Stimulated activated CD4-positive, alpha-beta T cell treated with anti-CD3 and anti-CD28 coated beads, Interleukin-4, amount 100 ng/mL, for 24 hours (primary cell): ENCODE measurements around the gene RNU1-1.
"Not testable (repeated sequence)": the region's sequence is repeated elsewhere in the genome, so short reads cannot be mapped to it uniquely, and the experiment has no call there.

Experiments
- DNase-seq: peaks from one replicate; pipeline ENCODE4 v3.0.0-alpha.2; 2020

RNU1-1 gene

DNA sequence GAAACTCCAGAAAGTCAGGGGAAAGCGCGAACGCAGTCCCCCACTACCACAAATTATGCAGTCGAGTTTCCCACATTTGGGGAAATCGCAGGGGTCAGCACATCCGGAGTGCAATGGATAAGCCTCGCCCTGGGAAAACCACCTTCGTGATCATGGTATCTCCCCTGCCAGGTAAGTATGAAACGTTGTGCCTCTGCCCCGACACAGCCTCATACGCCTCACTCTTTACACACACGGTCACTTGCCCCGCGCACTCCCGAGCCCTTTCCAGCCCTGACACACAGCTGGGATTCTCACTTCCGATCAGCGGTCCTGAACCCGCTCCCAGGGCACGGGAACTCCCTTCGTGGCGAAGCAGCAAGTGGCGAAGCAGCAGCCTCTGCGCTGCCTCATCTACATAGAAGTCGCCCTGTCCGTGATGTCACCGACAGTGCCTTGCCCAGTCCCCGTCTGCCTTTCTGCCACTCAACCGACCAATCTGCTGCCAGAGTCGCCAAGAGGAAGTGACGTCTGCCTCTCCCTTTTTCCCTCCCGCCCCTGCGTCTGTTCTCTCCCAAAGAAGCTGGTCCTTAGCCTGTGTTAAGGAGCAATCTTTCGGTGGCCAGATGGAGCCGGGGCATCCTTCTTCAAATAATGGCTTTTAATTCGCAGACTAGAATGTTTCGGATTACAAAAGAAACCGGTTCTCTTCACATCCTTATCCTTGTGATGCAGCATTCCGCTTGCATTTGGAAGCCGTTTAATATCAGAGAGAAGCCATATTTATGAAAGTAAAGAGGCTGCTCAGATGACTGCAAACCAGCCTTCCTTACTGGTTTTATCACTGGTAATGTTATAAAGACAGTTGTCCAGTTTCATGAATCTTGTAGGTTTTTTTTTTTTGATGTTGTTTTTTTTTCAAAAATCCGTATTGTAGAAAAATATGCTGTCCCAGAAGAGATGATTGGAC is at the start of gene RNU1-1:
Gene RNU1-1, minus strand, starts transcription at position 179 of the 949 bp plus-strand sequence.
- peak; percentile 69 for DNase-seq

- DNase-seq, result not testable (repeated sequence)
Observed at GRCh38 chr1:16561035-16561434, 47.0 kb upstream of the RNU1-1 start.

- not testable (repeated sequence) for DNase-seq
Observed at GRCh38 chr1:16560498-16560897, 46.4 kb upstream of the RNU1-1 start.

DNA sequence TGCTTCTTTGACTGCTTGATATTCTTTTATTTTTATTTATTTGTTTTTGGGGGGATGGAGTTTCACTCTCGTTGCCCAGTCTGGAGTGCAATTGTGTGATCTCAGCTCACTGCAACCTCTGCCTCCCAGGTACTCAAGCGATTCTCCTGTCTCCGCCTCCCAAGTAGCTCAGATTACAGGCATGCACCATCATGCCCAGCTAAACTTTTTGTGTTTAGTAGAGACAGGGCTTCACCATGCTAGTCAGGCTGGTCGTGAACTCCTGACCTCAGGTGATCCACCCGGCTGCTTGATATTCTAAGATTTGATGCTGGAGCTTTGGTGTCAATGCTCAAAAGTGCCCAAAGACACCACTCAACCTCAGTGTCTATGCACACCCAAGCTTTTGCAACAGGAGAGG is 45.6 kb upstream of the RNU1-1 start:
- not testable (repeated sequence) for DNase-seq

DNA sequence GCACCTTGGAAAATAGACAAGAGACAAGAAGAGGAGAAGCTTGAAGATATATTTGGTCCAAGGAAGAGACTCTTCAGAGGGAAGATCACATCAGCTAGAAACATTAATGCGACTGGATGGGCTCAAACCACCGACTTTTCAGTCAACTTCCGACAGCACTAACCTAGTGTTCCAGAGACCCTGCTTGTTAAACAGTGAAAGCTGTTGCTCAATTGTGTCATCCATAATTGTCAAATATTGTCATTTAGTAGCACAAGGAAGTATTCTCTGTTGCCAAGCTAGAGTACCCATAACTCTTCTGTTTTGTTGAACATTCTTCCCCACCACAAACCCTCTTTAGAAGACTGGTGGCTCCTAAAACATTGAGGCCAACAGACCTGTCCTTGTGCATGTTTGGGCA is 42.9 kb upstream of the RNU1-1 start:
- DNase-seq, result not testable (repeated sequence)

DNA sequence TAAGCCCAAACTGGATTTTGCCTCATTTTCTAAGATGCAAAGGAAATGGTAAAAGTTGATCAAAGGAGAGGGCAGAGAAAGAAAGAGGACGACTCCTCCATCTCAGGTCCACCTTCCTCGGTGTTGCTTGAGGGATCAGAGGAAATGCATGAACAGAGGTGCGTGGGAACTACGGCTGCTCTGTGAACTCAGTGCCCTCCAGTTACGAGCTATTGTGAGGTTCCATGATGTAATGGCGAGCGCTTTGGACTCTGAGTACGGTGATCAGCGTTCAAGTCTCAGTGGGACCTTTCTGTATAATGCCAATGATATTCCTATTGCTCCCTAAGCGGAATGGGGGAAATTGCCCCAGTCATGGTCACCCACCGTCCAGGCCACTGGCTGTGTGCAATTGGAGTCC is 39.2 kb upstream of the RNU1-1 start:
- DNase-seq, result not testable (repeated sequence)

DNA sequence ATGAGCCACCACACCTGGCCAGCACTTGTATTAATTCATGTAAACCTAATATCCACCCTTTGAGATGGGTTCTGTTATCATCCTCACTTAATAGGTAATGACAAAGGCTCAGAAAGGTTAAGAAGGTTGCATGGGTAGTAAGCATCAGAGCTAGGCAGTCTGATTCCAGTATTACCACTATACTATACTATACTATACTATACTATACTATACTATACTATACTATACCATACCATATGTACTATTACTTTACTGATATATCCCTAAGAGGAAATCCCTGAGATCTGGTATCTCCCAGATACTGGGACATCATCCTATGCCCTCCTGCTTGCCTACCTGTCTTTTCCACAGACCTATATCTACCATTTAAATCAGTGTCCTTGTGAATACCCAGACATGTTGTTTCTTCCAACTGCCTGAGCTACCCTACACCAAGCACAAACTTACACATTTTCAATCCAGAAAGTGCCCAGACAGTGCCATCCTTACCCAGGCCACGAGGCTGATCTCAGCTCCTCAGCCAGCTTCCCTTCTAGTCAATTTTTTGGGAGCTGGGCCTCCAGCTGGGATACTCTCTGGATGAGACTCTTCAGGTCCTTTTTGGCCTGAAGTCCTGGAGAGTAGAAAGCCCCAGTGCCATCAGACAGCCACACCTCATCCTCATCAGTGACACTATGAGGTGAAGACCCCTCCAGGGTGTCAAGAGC is 36.3 kb upstream of the RNU1-1 start:
- not testable (repeated sequence) for DNase-seq

GRCh38 chr1:16549545-16549944 is 35.5 kb upstream of the RNU1-1 start:
- not testable (repeated sequence) for DNase-seq

DNA sequence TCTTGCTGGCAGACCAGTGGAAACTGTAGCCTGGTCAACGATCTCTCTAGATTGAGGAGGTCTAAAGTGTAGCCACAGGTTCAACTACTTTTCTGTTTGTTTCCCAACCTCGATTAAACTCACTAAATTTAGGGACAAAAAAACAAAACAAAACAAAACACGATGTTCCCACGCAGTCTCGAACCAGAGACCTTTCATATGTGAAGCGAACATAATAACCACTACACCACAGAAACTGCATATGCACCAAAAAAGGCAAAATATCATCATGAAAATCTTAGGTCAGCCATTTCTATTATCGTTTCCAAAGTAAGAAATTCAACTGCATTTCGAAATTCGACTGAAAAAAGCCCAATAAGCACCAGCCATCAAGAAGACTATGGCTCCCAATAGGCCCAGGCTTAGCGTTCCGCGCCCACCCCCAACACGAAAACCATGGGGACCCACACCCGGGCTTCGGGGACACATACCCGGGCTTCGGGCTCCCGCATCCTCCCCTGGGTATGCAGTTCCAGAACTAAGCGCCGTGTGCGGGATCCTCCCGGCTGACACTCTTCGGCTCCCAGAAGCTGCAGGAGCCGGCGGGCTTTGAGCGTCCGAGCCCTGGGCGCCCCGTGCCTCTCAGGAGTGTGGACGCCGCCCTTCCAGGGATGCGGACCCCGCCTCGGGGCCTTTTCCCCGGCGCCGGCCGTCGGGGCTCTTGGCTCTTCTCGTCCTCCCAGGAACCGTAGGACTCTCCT is 33.6 kb upstream of the RNU1-1 start:
- DNase-seq, result not testable (repeated sequence)

DNA sequence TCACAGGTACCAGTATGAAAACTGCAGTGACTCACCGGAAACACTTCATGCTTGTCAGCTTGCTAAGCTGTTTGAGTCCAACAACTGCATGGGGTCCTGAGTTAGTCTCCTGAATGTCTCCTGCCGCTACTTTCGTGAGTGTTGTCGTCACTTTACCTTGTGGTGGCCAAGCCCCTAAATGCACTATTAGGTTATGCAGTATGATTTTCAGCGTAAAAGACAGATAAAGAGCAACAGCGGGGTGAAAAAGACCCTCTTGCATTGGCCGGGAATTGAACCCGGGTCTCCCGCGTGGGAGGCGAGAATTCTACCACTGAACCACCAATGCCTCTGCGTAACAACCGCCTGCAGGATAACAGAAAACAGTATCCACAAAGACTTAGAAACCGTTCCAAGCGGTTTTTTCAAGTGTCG is 31.6 kb upstream of the RNU1-1 start:
- not testable (repeated sequence) for DNase-seq

- DNase-seq, result not testable (repeated sequence)
Observed at GRCh38 chr1:16540421-16540893, 26.4 kb upstream of the RNU1-1 start.

DNA sequence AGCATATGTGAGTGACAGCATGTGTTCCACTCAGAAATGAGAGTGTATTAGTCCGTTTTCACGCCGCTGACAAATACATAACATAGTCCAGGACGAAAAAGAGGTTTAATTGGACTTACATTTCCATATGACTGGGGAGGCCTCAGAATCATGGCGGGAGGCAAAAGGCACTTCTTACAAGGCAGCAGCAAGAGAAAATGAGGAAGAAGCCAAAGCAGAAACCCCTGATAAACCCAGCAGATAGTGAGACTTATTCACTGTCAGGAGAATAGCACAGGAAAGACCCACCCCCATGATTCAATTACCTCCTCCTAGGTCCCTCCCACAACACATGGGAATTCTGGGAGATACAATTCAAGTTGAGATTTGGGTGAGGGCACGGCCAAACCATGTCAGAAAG is 23.4 kb upstream of the RNU1-1 start:
- DNase-seq, result not testable (repeated sequence)

DNA sequence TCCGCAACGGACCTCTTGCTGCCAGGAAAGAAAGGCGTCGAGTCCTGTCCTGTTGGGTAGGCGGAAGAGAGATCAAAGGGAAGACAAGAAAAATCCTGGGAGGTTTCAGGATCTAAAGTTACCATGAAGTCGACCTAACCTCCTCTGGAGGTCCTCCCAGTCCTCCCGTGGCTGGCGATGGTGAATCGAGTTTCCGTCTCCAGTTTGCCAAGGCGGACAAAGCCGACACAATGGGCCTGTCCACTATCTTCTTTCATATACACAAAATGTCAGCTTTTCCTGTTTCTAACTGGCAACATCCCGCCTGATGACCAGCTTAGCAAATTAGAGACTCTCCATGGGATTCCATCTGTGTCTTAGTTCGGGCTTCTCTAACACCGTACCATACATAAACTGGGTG is 22.7 kb upstream of the RNU1-1 start:
- DNase-seq, result not testable (repeated sequence)

- not testable (repeated sequence) for DNase-seq
Observed at GRCh38 chr1:16535898-16536297, 21.8 kb upstream of the RNU1-1 start.

DNA sequence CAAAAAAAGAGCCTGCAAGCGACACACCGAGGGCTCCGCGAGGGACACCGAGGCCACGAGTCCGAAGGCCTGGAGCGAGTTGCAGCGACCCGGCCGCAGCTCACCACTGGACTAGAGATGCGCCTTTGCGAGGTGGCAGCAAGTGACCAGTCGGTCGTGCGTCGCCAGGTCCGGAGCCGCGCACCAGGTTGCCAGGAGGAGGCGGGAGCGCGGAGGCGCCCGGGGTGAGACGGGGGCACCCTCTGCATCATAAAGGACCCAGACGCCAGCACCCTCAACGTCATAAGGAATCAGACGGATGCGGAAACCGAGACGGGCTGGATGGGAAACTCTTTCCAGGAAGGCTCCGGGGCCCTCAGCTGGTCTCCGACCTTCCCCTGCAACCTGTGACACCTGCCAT is 21.4 kb upstream of the RNU1-1 start:
- DNase-seq, result not testable (repeated sequence)

- DNase-seq, result peak; percentile 52
Observed at GRCh38 chr1:16534829-16535456, 20.9 kb upstream of the RNU1-1 start.

DNA sequence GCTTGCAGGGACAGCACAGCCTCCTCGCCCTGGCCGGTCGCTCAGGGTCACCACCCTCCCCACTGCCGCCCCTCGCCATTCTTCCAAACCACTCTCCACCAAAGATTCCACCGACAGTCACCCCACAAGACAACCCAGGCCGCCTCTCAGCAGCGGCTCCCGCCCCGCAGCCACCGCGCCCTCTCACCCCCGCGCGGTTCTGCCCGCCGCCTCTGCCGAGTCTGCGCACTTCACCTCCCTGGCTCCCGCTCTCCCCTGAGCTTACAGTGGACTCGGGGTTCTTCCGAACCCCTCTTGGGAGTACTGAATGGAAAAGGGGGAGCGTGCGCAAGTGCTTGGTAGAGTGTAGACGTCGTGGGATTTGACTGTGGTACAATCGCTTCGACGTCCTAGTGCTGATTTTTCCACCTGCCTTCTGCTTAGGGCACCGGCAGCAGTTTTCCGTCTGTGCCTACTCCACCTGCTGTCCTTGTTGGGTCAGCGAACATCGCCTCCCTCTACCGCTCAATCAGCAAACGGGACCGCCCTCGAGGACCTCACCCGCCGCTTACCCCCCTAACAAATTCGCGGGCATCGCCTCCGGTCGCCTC is 20.2 kb upstream of the RNU1-1 start:
- not testable (repeated sequence) for DNase-seq

DNA sequence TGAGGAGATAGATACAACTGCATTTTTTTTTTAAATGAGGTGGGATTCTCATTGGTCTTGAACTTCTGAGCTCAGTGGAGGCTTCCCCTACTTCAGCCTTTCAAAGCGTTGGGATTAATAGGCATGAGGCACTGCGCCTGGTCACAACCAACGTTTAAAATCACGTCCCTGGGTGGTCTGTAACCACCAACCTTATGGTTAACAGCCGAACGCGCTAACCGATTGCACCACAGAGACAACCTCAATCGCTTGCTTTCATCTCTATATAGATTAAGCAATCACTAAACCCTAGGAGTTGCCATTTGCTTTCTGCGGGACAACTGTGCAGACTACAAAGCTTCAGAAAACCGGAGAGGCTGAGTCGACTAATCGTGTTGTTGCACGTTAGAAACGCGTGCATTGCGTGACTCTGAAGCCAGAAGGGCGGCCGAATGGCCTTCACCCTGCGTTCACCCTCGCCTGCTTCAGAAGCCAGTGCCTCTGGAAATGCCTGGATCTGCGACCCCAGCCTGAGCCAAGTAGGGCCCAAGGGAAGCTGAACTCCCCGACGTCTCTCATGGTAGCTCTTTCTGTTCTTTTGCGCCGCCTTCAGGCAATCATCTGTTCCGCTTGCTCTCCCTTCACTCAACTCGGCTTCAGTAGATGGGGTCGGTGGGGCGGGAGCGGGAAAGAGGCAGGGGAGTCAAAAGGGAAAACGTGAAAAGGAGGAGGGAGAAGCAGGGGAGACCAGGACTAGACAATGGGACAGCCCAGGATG is 18.3 kb upstream of the RNU1-1 start:
- DNase-seq, result not testable (repeated sequence)

- DNase-seq, result not testable (repeated sequence)
Observed at GRCh38 chr1:16528338-16528737, 14.3 kb upstream of the RNU1-1 start.

DNA sequence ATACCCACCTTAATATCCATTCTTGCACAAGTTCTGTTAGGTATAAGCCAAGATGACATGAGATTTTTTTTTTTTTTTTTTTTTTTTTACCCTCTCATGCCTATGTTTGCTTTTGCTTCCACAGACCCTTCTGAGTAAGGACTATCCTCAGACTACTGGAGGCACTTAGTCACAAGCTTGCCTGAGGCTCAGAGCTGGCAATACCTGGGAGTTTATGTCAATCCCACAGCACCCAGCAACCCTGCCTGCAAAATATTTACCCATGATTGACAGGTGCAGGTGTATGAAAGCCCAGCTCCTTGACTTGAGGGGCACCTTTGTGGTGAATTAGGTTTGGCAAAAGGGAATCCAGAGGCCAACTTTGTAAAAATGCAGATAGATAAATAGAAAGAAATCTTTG is 11.7 kb upstream of the RNU1-1 start:
- DNase-seq, result not testable (repeated sequence)

DNA sequence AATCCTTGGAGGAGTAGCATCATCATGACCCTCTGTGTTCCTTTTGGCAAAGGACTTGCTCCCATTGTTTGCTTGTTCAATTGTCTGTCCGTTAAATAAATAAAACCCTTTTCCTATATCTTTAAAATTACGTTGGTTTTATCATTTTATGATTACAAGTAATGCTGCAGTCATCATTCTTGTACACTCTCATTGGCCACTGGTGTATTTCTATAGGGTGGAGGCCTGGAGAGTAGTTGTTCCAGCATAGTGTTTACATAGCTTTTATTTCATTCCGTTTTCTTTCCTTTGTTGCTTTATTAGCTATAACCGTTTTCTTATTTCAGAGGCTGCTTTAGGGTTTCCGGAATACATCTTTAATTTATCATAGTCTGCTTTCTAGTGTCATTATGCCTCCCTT is 7.6 kb upstream of the RNU1-1 start:
- not testable (repeated sequence) for DNase-seq
